ENCODE results near the gene ZNF597.

DNA sequence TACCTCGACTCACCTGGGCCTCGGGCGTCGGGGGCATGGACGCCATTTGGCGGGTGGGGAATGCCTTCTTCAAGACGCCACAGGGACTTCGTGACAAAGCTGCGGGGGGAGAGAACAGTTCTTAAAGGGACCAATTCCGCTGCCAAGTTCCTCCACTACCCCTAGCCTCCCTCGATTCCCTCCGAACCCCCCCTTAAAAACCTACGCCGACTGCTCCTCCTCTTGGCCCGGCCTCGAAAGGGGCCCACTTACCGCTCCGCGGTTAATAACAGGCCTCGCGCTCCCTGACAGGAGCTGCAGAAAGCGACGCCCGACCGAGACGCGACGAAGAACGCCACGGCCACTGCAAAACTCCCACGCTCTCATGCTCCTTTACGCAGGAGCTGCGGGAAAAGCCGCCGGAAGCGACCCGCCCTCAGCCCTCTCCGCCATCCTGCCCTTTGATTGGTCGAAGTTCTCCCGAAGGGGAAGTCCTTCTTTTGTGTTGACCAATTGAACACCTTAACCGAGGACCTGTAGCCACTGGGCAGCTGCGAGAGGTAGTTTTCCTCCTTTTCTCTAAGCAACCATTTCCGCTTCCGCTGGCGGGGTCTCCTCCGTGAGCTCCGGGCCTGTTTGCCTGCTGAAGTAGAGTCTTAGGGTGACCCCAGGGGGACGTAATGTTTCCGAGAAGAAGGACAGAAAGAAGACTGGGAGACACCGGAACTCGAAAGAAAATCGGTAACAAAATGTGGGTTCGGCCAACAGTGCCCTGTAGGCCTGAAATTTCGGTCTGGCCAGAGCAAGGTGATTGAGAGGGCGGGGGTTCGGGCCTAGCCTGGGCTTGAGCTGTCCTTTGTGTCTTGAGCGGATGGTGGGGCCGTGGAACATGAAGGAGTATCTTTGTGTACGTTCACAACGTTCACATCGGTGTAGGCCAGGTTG is at the start of gene ZNF597, which contains the start of gene NAA60:
- no peak for TF ChIP-seq EZH2 (IDR thresholded peaks at IDR 0.05; ENCODE audit: borderline replicate concordance, low read length)
- TF ChIP-seq, protein P1, sequence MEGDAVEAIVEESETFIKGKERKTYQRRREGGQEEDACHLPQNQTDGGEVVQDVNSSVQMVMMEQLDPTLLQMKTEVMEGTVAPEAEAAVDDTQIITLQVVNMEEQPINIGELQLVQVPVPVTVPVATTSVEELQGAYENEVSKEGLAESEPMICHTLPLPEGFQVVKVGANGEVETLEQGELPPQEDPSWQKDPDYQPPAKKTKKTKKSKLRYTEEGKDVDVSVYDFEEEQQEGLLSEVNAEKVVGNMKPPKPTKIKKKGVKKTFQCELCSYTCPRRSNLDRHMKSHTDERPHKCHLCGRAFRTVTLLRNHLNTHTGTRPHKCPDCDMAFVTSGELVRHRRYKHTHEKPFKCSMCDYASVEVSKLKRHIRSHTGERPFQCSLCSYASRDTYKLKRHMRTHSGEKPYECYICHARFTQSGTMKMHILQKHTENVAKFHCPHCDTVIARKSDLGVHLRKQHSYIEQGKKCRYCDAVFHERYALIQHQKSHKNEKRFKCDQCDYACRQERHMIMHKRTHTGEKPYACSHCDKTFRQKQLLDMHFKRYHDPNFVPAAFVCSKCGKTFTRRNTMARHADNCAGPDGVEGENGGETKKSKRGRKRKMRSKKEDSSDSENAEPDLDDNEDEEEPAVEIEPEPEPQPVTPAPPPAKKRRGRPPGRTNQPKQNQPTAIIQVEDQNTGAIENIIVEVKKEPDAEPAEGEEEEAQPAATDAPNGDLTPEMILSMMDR (IDR thresholded peaks at IDR 0.05; ENCODE audit: low read length), result no peak
